Measurements from ENCODE around the gene ADIRF.
"Not testable (repeated sequence)": the region's sequence is repeated elsewhere in the genome, so short reads cannot be mapped to it uniquely, and the experiment has no call there.

GRCh38 chr10:87007124-87007523 is 38.8 kb downstream of the ADIRF start:
- not testable (repeated sequence) for TF ChIP-seq CTCF (IDR thresholded peaks at IDR 0.05); NR2C2 (CRISPR knock-in tag; IDR thresholded peaks at IDR 0.05); E2F4 (CRISPR knock-in tag; IDR thresholded peaks at IDR 0.05; ENCODE audit: borderline replicate concordance, low read depth); MAX (CRISPR knock-in tag; IDR thresholded peaks at IDR 0.05); JUN (CRISPR knock-in tag; IDR thresholded peaks at IDR 0.05)

Measured in WTC11 (cell line).